Ectodermal cell (in vitro differentiated cells): ENCODE data around the gene NUMA1.
A peak's percentile ranks its signal among the peaks of the same experiment; 100 is the strongest.

Experiments used
- H3K27ac ChIP-seq: 2 replicates; pipeline ENCODE4 v1.7.0; 2013; ENCODE audit warnings: mild to moderate bottlenecking, low read depth, low read length; ENCODE audit not compliant: insufficient read depth, poor library complexity, severe bottlenecking
- H3K27me3 ChIP-seq: 2 replicates; pipeline ENCODE4 v1.7.0; 2013; ENCODE audit warnings: mild to moderate bottlenecking, low read length; ENCODE audit not compliant: insufficient read depth, control insufficient read depth, poor library complexity, severe bottlenecking
- H3K36me3 ChIP-seq: one replicate; pipeline ENCODE4 v1.7.0; 2013; ENCODE audit warnings: low read length; ENCODE audit not compliant: control insufficient read depth, insufficient read depth
- H3K4me1 ChIP-seq: one replicate; pipeline ENCODE4 v1.7.0; 2013; ENCODE audit warnings: low read length; ENCODE audit not compliant: control insufficient read depth, insufficient read depth
- H3K4me3 ChIP-seq: 2 replicates; pipeline ENCODE4 v1.7.0; 2013; ENCODE audit warnings: low read depth, low read length, control low read depth; ENCODE audit not compliant: insufficient read depth
- H3K9me3 ChIP-seq: 2 replicates; pipeline ENCODE4 v1.7.0; 2013; ENCODE audit warnings: mild to moderate bottlenecking, low read length, moderate library complexity; ENCODE audit not compliant: control insufficient read depth
- WGBS, 2 experiments: methylation state at CpG; one replicate each; pipeline ENCODE4 v1.1.7; 2013; ENCODE audit warnings: missing lambda C conversion rate in 2 of 2; 5-methylcytosine and 5-hydroxymethylcytosine counted together

NUMA1 gene

GRCh38 chr11:72102631-72102945 lies 22.2 kb upstream of the NUMA1 start:
- Histone ChIP-seq H3K9me3 (no peaks in the 10 kb centered on the region), H3K4me3 (peak overlapping the region; percentile 94), H3K27me3 (no peaks in the 10 kb centered on the region), H3K27ac (peak overlapping the region; percentile 78), H3K4me1 (peaks cover 8% of the 10 kb centered on the region), H3K36me3 (peaks cover 11% of the 10 kb centered on the region)
- 8 to 12% methylated on average over 8 to 9 of the region's 9 CpGs for WGBS, 2 experiments

- Histone ChIP-seq H3K36me3 (peaks cover 16% of the 10 kb centered on the region), H3K9me3 (no peaks in the 10 kb centered on the region), H3K27ac (no peak overlapping the region), H3K27me3 (no peaks in the 10 kb centered on the region), H3K4me1 (peaks cover 8% of the 10 kb centered on the region), H3K4me3 (peak overlapping the region; percentile 94)
- WGBS, 2 experiments, result 71 to 76% methylated on average over 4 of the region's 4 CpGs
These were observed 21.8 kb upstream of the NUMA1 start for GRCh38 chr11:72102162-72102561.

- Histone ChIP-seq H3K27ac (no peak overlapping the region), H3K36me3 (peaks cover 16% of the 10 kb centered on the region), H3K4me3 (no peak overlapping the region), H3K27me3 (no peaks in the 10 kb centered on the region), H3K9me3 (no peaks in the 10 kb centered on the region), H3K4me1 (peaks cover 8% of the 10 kb centered on the region)
- 83 to 91% methylated on average over 1 of the region's 1 CpG for WGBS, 2 experiments
These were observed 20.1 kb upstream of the NUMA1 start for GRCh38 chr11:72100462-72100861.

- no peak overlapping the region for H3K4me3 ChIP-seq
- H3K27ac ChIP-seq, result no peak overlapping the region
- peaks cover 16% of the 10 kb centered on the region for H3K36me3 ChIP-seq
- H3K4me1 ChIP-seq, result peaks cover 8% of the 10 kb centered on the region
- no peaks in the 10 kb centered on the region for H3K27me3 ChIP-seq
- no peaks in the 10 kb centered on the region for H3K9me3 ChIP-seq
- 94 to 95% methylated on average over 3 of the region's 3 CpGs for WGBS, 2 experiments
These were observed 19.7 kb upstream of the NUMA1 start for GRCh38 chr11:72100009-72100408.

GRCh38 chr11:72098741-72099140 lies 18.4 kb upstream of the NUMA1 start:
- H3K36me3 ChIP-seq, result peaks cover 22% of the 10 kb centered on the region
- WGBS, 2 experiments, result 97 to 98% methylated on average over 3 of the region's 3 CpGs

GRCh38 chr11:72091292-72091691 lies 10.9 kb upstream of the NUMA1 start:
- Histone ChIP-seq H3K4me3 (no peak overlapping the region), H3K27ac (no peak overlapping the region), H3K27me3 (no peaks in the 10 kb centered on the region), H3K9me3 (no peaks in the 10 kb centered on the region), H3K4me1 (no peaks in the 10 kb centered on the region), H3K36me3 (peaks cover 10% of the 10 kb centered on the region)
- 61 to 62% methylated on average over 4 of the region's 4 CpGs for WGBS, 2 experiments

More at GRCh38 chr11:72098741-72099140, 18.4 kb upstream of the NUMA1 start:
- Histone ChIP-seq H3K4me1 (peaks cover 8% of the 10 kb centered on the region), H3K27me3 (no peaks in the 10 kb centered on the region), H3K4me3 (no peak overlapping the region), H3K27ac (no peak overlapping the region), H3K9me3 (no peaks in the 10 kb centered on the region)

GRCh38 chr11:72088076-72088808 lies 7.9 kb upstream of the NUMA1 start:
- Histone ChIP-seq H3K27me3 (no peaks in the 10 kb centered on the region), H3K9me3 (no peaks in the 10 kb centered on the region), H3K27ac (no peak overlapping the region), H3K4me3 (no peak overlapping the region), H3K36me3 (peaks cover 1% of the 10 kb centered on the region), H3K4me1 (peaks cover 4% of the 10 kb centered on the region)
- 91 to 95% methylated on average over 4 of the region's 4 CpGs for WGBS, 2 experiments

- WGBS, 2 experiments, result 90 to 94% methylated on average over 3 of the region's 3 CpGs
- peaks cover 4% of the 10 kb centered on the region for H3K4me1 ChIP-seq
- no peak overlapping the region for H3K4me3 ChIP-seq
- no peaks in the 10 kb centered on the region for H3K27me3 ChIP-seq
- H3K9me3 ChIP-seq, result no peaks in the 10 kb centered on the region
- peak overlapping the region; percentile 45 for H3K27ac ChIP-seq
- H3K36me3 ChIP-seq, result no peaks in the 10 kb centered on the region
These were observed 5.4 kb upstream of the NUMA1 start for GRCh38 chr11:72085621-72086351.

GRCh38 chr11:72084965-72085364 lies 4.6 kb upstream of the NUMA1 start:
- Histone ChIP-seq H3K36me3 (no peaks in the 10 kb centered on the region), H3K27ac (no peak overlapping the region), H3K4me1 (peaks cover 4% of the 10 kb centered on the region), H3K9me3 (no peaks in the 10 kb centered on the region), H3K27me3 (no peaks in the 10 kb centered on the region), H3K4me3 (no peak overlapping the region)
- WGBS, 2 experiments, result 89 to 90% methylated on average over 1 of the region's 1 CpG

GRCh38 chr11:72084076-72084475 lies 3.7 kb upstream of the NUMA1 start:
- Histone ChIP-seq H3K27ac (no peak overlapping the region), H3K27me3 (no peaks in the 10 kb centered on the region), H3K4me3 (no peak overlapping the region), H3K36me3 (no peaks in the 10 kb centered on the region), H3K4me1 (peaks cover 9% of the 10 kb centered on the region), H3K9me3 (no peaks in the 10 kb centered on the region)
- WGBS, 2 experiments, result 90 to 95% methylated on average over 3 of the region's 4 CpGs
